HT-29 (cell line): ENCODE results near the gene MARK4. TPM values are rescaled to one million over a fixed set of nuclear protein-coding genes. Genes with fewer than 3 reads are reported as not detected.

Experiments used
- DNase-seq: peaks from one replicate; pipeline ENCODE4 v3.0.0-alpha.2; 2015; ENCODE audit warnings: low spot score
- total RNA-seq: library from RNA; depleted of rRNA; stranded (reverse); fragments of >200 nt; shearing (Covaris generic); gene quantifications from 2 replicates; pipeline ENCODE4 v1.2.3, GENCODE V29; 2014

Gene MARK4
- total RNA-seq, 1 experiment from 2014 or later: 9.5 TPM

DNA sequence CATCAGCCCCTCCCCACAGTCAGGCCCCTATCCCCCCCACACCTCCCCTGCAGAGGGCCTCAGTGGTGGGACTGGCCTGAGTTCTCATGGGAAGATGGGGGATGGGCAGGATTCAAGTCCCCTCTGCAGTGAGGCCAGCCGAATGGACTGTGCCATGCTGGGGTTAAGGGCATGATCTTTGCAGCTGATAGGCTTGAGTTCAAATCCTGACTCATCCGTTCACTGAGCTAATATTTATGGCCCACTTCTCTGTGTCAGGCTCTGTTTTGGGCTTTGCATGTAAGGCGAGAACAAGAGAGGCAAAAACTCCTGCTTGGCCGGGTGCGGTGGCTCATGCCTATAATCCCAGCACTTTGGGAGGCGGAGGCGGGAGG, 20.7 kb downstream of the MARK4 start:
- no peak for DNase-seq

DNA sequence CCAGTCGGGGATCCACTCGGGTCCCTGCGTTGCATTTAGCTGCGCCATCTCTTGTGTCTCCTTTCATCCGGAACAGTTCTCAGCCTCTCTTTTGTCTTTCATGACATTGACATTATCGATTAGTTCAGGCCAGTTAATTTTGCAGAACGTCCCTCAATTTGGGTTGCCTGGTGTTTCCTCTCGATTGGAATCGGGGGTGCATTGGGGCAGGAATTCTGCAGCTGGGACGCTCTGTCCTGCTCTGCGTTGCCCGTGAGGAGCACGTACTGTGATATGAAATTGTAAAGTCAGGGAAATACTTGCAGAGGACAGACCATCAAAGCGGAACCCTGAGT, 22.4 kb downstream of the MARK4 start:
- no peak for DNase-seq

DNA sequence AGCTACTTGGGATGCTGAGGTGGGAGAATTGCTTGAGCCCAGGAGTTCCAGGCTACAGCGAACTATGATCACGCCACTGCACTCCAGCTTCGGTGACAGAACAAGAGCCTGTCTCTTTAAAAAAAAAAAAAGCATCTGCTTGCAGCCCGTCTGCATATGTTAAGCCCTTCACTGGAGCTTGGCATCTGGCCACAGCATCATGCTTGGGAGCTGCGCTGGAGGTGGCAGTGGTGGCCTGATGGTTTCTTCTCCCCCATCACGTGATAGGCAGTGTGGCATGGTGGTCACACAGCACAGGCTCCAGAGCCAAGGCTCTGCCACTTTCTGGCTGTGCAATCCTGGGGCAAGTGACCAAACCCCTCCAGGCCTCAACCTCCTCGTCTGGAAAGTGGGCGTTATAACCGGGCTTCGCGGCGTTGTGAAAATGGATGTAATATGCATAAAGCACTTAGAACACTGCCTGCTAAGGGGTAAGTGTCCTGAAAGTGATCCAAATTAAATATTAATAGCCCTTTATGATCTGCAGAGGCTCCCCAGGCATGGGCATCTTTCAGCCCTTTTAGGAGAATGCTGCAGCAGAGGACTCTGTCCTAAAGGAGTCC, 24.4 kb downstream of the MARK4 start:
- no peak for DNase-seq

DNA sequence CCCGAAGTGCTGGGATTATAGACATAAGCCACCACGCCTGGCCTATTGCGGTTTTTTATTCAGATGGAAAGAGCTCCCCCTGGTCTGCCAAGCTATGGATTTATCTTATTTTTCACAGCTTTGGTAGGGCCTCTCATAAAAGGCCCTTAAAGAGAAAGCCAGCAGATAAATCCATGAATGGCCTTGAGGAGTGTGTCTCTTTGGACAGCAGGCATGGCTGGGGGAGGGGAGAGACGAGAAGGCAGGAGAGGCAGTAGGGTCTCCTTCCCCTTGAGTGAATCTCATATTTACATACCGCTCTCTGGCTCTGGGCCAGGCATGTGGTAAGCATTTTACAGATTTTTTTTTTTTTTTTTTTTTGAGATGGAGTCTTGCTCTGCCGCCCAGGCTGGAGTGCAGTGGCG, 25.2 kb downstream of the MARK4 start:
- no peak for DNase-seq

DNA sequence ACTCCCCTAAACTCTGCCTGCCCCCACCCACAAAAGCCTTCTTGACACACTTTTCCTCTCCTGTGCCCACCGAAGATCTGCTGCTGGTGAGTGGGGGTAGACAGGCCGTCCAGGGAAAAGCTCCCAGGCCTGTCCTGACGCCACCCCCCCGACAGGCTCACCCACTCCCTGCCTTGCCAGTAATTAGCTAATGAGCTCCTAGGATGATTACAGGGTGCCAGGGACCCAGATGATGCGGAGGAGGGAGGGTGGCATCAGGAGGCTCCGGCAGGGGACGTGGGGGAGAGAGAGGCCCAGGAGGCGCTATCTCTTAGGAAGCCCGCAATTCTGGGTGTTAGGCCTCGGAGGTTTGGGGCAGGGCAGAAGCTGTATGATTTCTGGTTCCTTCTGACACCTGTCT, 27.0 kb downstream of the MARK4 start:
- DNase-seq: no peak

DNA sequence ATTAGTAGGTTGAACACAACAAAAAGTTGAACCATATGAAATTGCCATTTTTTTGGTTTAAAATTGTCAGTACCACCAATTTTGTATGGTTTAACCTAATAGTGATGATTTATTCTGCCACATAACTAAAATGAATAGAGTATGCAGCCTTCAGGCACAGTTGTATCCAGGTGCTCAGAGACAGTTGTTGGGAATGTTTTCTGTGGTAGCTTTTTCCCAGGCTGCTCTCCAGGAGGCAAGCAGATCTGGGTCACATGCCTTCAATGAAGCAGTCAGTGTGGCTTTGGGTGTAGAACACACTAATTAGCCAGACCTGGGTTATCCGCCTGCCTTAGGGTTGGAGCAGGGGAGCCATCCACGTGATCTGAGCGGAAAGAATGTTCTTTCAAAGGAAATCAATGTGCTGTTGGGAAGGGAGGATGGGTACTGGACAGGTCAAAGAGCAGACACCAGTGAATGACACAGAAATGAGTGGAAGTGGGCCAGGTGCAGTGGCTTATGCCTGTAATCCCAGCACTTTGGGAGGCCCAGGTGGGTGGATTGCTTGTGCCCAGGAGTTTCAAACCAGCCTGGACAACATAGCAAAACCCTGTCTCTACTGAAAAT, 28.6 kb downstream of the MARK4 start:
- no peak for DNase-seq

DNA sequence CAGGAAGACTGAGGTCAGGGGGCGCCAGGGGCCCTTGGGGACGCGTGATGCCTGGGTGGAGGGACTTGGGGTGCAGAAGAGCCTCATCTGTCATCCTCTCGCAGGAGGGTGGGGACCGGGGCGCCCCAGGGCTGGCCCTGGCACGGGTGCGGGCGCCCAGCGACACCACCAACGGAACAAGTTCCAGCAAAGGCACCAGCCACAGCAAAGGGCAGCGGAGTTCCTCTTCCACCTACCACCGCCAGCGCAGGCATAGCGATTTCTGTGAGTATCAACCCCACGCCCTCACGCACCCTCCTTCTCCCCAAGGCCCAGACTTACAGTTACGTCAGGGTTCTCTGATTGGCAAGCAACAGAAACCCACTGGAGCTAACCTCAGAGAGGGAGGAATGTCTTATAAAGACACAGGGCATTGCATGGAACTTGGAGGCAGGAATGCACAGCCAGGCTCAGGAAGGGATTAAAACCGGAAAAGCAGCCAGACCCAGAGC, 29.4 kb downstream of the MARK4 start:
- DNase-seq: no peak

DNA sequence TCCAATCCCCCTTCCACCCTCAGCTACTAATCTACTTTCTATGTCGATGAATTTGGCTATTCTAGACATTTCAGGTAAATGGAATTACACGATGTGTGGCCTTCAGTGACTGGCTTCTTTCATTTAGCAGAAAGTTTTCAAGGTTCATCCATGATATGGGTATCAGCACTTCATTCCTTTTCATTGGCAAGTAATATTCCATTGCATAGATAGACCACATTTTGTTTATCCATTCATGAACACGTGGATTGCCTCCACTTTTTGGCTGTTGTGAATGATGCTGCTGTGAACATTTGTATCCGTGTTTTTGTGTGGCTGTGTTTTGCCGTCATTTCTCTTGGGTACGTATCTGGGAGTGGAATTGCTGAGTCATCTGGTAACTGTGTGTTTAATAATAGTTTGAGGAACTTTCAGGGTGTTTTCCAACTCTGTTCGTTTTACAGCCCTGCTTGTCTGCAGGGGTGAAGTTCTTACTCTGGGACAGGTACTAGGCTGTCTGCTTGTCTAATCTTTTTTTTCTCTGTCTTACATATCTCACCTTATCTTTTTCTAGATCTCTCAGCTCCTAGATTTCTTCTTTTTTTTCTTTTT, 32.5 kb downstream of the MARK4 start:
- DNase-seq: no peak

DNA sequence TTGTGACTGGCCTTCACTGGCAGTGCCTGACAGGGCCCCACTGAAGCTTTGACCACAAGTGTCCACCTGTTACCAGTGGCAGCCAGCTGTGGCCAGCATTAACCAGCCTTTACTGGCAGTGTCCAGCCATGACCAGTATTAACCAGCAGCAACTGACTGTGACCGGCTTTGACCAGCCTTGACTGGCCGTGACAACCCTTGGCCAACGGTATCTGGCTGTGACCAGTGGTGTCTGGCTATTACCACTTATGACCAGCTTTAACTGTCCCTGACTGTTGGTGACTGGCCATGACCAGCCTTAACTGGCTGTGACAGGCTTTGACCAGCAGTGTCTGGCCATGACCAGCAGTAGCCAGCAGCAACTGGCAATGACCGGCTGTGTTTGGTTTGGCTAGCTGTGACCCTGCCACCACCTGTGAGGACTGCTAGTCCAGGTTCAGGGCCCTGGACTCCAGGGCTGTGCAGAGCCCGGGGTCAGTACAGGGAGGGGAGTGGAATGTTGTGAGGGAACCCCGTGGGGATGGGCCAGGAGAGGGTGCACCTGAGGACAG, 39.4 kb downstream of the MARK4 start:
- no peak for DNase-seq

DNA sequence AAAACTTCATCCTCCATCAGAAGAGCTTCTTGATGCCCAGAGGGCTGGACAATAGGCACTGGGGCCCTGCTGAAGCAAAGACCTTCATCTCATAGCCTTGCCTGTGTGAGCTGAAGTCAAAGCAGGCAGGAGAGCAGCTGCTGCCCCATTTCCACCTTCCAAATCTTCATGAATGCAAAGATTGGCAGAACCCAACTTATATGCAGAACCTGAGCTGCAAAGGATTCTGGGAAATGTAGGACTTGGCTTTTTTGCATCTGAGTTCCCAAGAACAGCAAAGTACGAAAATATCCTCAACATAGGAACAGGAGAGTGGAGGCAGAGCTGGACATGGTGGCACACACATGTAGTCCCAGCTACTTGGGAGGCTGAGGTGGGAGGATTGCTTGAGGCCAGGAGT, 40.8 kb downstream of the MARK4 start:
- DNase-seq: no peak

DNA sequence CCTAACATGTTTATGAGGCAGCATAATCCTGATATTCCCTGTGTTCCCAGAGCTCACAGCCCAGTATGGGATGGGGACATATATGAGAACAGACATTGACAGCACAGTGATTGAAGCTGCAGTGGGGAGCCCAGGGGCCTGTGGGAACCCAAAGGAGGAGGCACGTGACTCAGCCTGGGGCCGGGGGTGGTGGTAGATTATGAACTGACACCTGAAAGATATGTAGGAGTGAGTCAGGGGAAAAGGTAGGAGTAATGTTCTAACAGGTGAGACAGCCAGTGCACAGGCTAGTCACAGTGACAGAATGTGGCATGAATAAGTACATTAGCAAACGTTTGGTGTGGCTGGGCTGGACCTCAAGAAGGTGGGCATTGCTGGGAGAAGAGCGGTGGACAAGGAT, 42.6 kb downstream of the MARK4 start:
- DNase-seq: no peak

DNA sequence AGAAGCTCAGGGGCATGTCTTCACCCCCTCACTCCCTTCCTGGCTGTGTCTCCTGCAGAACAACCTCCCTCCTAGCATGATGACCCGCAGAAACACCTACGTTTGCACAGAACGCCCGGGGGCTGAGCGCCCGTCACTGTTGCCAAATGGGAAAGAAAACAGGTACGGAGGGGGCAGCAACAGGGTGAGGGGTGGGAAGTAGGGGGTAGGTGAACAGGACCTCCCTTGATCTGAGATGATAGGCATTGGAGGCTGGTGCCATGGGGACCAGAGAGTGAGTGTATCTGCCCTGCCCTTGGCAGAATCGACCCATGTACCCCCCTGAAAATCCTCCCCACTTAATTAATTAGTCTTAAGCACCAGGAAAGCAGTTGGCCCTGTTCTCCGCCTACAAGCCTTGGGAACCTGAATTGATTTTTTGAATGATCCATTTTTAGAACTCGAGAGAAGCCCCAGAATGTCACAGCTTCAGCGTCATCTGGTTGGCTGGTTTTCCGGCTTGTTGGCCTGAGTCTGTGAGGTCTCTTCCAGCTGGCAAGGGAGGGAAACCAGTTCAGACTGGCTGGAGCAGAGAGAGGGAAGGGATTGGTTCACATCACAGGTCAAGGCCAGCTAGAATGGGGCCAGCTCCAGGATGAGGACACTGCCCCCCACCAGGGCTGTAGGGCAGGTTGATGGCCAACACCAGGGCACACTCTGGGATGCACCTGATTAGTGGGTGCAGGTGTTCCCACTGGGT, 43.4 kb downstream of the MARK4 start:
- no peak for DNase-seq

DNA sequence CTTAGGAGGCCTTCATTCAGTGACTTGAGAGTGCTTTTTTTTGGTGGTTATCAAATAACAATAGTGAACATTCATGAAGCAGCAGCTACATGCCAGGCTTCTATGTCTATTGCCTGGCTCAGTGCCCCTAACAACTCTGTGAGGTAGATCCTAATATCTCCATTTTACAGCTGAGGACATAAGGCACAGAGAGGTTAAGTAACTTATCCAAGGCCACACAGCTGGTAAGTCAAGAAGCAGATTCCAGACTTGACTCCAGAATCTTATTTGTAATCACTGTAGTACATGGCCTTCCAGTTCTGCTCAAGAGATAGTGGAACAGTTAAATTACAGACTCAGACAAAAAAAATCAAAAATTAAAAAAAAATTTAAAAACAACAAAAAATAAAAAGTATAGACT, 44.8 kb downstream of the MARK4 start:
- no peak for DNase-seq

DNA sequence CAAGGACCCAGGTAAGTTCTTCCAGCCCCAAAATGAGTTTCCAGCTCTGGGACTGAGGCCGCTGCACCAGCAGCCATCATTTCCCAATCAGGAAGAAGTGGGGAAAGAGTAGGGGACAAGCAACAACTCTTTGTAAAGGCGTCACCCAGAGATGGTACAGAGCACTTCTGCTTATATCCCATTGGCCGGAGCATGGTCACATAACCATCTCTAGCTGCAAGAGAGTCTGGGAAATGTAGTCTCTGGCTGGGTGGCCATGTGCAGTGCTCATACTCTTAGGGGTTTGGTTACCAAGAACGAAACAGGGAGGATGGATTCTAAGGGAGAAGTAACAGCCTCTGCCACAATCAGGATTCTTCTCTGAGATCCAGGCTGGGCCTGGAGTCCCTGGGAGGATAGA, 45.3 kb downstream of the MARK4 start:
- no peak for DNase-seq

DNA sequence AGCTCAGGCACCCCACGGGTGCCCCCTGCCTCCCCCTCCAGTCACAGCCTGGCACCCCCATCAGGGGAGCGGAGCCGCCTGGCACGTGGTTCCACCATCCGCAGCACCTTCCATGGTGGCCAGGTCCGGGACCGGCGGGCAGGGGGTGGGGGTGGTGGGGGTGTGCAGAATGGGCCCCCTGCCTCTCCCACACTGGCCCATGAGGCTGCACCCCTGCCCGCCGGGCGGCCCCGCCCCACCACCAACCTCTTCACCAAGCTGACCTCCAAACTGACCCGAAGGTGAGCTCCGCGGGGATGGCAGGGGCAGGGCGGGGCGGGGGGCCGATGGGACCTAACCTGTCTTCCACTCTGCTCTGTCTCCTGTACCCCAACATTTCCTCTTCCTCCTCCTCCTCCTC, 46.6 kb downstream of the MARK4 start:
- DNase-seq: no peak

DNA sequence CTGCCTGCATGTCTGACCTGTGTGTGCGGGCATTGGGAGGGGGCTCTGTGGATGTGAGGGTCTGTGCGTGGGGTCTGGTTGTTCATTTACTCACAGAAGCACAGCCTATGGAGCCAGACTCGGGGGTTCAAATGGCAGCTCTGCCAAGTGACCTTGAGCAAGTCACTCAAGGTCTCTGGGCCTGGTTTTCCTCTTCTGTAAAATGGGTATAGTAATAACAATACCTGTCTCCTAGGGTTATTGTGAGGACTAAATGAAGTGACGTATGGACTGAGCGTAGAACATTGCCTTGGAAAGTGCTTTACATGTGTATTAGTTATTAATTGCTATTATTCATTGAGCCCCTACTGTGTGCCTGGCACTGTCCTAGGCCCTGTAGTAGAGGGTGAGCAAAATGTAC, 47.2 kb downstream of the MARK4 start:
- no peak for DNase-seq

DNA sequence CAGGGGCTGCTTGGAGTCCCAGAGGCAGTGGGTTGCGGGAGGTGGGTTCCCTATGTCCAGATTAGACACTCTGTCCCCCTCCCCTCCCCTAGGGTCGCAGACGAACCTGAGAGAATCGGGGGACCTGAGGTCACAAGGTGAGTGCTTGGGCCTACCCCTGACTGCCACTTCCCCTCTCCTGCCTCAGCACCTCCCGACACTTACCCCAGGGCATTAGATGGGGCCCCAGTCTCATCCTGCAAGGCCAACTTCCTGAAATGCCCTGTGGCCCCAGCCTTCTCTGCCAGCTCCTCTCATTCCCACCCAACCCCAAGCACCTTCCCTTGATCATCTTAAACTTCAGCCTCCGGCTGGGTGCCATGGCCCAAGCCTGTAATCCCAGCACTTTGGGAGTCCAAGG, 48.6 kb downstream of the MARK4 start:
- DNase-seq: no peak

DNA sequence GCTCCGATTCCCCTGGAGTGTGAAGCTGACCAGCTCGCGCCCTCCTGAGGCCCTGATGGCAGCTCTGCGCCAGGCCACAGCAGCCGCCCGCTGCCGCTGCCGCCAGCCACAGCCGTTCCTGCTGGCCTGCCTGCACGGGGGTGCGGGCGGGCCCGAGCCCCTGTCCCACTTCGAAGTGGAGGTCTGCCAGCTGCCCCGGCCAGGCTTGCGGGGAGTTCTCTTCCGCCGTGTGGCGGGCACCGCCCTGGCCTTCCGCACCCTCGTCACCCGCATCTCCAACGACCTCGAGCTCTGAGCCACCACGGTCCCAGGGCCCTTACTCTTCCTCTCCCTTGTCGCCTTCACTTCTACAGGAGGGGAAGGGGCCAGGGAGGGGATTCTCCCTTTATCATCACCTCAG, 51.3 kb downstream of the MARK4 start:
- DNase-seq: no peak

DNA sequence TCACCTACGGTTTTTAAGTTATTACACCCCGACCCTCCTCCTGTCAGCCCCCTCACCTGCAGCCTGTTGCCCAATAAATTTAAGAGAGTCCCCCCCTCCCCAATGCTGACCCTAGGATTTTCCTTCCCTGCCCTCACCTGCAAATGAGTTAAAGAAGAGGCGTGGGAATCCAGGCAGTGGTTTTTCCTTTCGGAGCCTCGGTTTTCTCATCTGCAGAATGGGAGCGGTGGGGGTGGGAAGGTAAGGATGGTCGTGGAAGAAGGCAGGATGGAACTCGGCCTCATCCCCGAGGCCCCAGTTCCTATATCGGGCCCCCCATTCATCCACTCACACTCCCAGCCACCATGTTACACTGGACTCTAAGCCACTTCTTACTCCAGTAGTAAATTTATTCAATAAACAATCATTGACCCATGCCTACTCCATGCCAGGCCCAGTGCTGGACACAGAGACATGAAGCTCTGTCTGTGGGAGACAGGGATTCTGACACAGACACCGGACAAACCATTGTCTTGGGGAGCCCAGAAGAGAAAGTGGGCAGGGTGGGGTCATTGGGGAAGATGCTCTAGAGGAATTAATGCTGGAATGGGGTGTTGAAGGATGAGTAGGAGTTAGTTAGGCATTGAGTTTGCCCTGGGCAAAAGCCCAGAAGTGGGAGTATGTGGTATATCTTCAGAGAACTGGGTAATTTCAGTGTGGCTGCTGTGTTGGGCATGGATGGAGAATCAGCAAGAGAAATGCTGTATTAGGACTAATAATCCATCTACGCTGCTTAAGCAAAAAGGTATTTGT, 52.4 kb downstream of the MARK4 start:
- no peak for DNase-seq

DNA sequence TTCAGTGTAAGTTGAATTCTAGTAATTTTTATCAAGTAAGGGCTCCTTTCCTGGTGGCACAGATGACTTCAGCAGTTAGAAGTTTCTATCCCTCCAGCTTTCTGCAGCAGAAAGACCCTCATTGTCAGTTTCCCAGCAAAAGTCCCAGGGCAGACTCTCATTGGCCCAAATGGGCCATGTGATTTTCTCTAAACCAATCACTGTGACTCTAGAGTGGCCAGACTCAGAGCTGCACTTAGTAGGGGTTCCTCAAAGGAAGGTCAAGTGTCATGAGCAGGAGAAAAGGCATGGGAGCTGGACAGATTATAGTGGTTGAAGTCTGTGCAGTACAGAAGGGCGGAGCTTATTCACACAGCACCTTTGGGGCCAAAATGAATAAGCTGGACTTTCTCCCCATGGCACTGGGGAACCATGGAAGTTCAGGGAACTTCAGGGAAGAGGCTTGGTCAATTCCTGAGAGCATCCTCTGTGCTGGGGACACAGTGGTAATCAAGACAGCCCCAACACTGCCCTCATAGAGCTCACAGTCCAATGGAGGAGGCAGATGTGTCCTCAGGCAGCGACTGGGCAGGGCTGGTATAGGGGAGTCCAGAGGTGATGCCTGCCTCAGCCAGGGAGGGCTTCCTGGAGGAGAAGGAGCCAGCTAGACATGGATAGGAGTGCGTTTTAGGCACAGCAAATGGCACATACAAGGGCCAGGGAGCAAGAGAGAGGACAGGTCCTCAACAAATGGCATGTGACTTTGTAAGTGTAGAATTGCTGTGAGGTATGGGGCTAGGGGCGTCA, 53.3 kb downstream of the MARK4 start:
- no peak for DNase-seq

DNA sequence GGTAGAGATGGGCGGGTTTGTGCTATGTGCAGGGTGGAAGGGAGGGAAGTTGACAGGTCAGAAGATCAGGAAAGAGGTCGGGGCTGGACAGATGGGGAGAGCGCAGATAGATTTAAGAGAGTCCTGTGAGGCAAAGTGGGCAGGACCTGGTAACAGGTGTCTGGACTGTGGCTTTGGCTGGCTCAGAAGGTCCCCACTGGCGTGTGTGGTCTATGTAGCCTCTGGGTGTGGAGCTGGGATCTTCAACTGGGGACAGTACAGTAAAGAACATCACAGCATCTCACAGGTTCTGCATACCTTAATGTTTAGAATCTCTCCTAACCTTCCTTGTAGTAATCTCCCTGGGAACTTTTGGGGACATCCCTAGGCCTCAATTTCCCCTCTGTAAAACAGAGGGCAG, 53.9 kb downstream of the MARK4 start:
- DNase-seq: no peak
